Ovary (tissue), 9 donors: ENCODE measurements around the gene LRP1B. TPM values are rescaled to one million over a fixed set of nuclear protein-coding genes. Genes with fewer than 3 reads are reported as not detected.

Experiments used
- DNase-seq, 5 donors: peaks; one replicate each; pipeline ENCODE4 v3.0.0-alpha.2; 2019 to 2020
- H3K27ac ChIP-seq, 2 donors: fragments of 200-600 bp; one replicate each; pipeline versions ENCODE4 v1.5.1 to v1.8.0; 2019 to 2022
- H3K27me3 ChIP-seq: fragments of 200-600 bp; one replicate; pipeline ENCODE4 v1.8.0; 2022
- H3K36me3 ChIP-seq: fragments of 200-600 bp; sonication (generic); one replicate; pipeline ENCODE4 v1.5.1; 2019
- H3K4me1 ChIP-seq: one replicate; pipeline ENCODE4 v1.8.1; 2013; ENCODE audit warnings: mild to moderate bottlenecking, moderate library complexity; ENCODE audit not compliant: insufficient read depth
- H3K4me3 ChIP-seq: fragments of 200-600 bp; sonication (generic); one replicate; pipeline ENCODE4 v1.5.1; 2017
- H3K9me3 ChIP-seq, 2 donors: fragments of 200-600 bp in 1 of 2; sonication (generic) in 1 of 2; one replicate each; pipeline versions ENCODE4 v1.5.1 to v1.8.1; 2013 to 2019; ENCODE audit warnings: mild to moderate bottlenecking in 1 of 2, moderate library complexity in 1 of 2
- CTCF ChIP-seq, 3 donors: fragments of 450-650 bp in 2 of 3; fragments of 200-600 bp in 1 of 3; IDR thresholded peaks; one replicate each; pipeline versions ENCODE4 v1.5.1 to v1.8.0; 2016 to 2022; ENCODE audit warnings: antibody characterized with exemption in 3 of 3, mild to moderate bottlenecking in 1 of 3
- EP300 ChIP-seq: sonication (generic); formaldehyde crosslinking; IDR thresholded peaks from one replicate; pipeline ENCODE4 v1.6.1; 2017; ENCODE audit warnings: antibody characterized with exemption
- POLR2A ChIP-seq: fragments of 450-650 bp; IDR thresholded peaks from one replicate; pipeline ENCODE4 v1.6.1; 2017; ENCODE audit warnings: antibody characterized with exemption, mild to moderate bottlenecking, moderate library complexity
- WGBS, 3 donors: extraction: QIAGEN DNeasy Blood & Tissue Kit in 1 of 3; methylation state at CpG; one replicate each; pipeline versions ENCODE4 v1.1.5 to v1.1.7; 2013 to 2017; 5-methylcytosine and 5-hydroxymethylcytosine counted together
- intact Hi-C, 4 donors: fragments of 100-400 bp; cut with DNase I; formaldehyde crosslinking; loops; one replicate each; pipeline versions ENCODE4 v1.11.0 to v1.15.1; 2022 to 2023
- polyA plus RNA-seq, 2 donors: library from polyadenylated mRNA; stranded (reverse); fragments of 200-250 nt in 1 of 2; fragments of 350-450 nt in 1 of 2; fragmentation: Illumina TruSeq in 1 of 2; extraction: RNeasy Lipid Tissue Mini Kit (QIAGEN cat#74804) in 1 of 2; gene quantifications; one replicate each; pipeline ENCODE4 v1.2.3, GENCODE V29; 2013 to 2014
- total RNA-seq, 7 donors: library from RNA; depleted of rRNA in 2 of 7; stranded (reverse); fragments of >200 nt in 2 of 7; fragmentation: NEBNext Ultra II Directional in 3 of 7; extraction: Animal tissue kit (Norgen Biotek cat#: 25700) in 3 of 7; gene quantifications; one replicate each; pipeline versions ENCODE4 v1.1.0 to v1.2.4, GENCODE V29; 2016 to 2023
- donor health status: DM: no; HTN: no; CAD: no; lungs with moderate emphysema.
- donor health status: DM: no; HTN: no; CAD: no.
- donor health status: Bipolar disorder and iron deficiency.
- donor health status: DM: yes; HTN: yes; CAD: no.
- donor health status: DM: no; HTN: no; CAD: no.
- donor health status: DM: yes; HTN: yes; CAD: no.

LRP1B gene
- total and polyA plus RNA-seq, 9 donors = 0.08 to 2.6 (median 0.37) TPM

- no peaks in the 10 kb centered on the region for H3K4me1 ChIP-seq
- intact Hi-C loops = no loop called here
- H3K9me3 ChIP-seq = no peaks in the 10 kb centered on the region
- no peaks in the 10 kb centered on the region for H3K36me3 ChIP-seq
- H3K27ac ChIP-seq = no peak overlapping the region
- WGBS, 3 donors = 71 to 92% (median 90%) methylated on average over 3 of the region's 3 CpGs
- DNase-seq = no peak
- H3K4me3 ChIP-seq = no peak overlapping the region
- TF ChIP-seq CTCF (IDR thresholded peaks at IDR 0.05) (no peak), EP300 (no peak), POLR2A (no peak)
- H3K27me3 ChIP-seq = no peaks in the 10 kb centered on the region
These were observed 648.1 kb downstream of the LRP1B start for GRCh38 chr2:141482697-141483096.

DNA sequence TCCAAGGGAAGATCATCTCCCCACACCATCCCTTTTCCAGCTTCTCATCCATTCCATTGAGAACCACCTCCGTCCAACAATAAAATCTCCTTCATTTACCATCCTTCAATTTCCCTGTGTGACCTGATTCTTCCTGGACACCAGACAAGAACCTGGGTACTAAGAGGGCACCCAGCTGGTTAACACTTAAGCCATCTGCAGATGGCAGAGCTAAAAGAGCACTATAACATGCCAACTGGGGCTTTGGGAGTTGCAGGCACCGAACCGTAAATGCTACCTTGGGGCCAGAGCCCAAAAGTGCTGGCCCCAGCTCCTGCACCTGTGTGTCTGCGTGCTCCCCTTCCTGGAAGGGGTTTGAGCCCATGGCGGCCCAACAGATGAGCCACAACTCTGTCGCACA, 655.0 kb downstream of the LRP1B start:
- no peak overlapping the region for H3K27ac ChIP-seq
- 78 to 80% (median 79%) methylated on average over 6 of the region's 6 CpGs for WGBS, 3 donors
- H3K9me3 ChIP-seq = no peaks in the 10 kb centered on the region
- intact Hi-C loops = no loop called here
- no peak for DNase-seq
- TF ChIP-seq CTCF (IDR thresholded peaks at IDR 0.05) (no peak), EP300 (no peak), POLR2A (no peak)
- H3K4me1 ChIP-seq = no peaks in the 10 kb centered on the region
- H3K36me3 ChIP-seq = no peaks in the 10 kb centered on the region
- no peaks in the 10 kb centered on the region for H3K27me3 ChIP-seq
- no peak overlapping the region for H3K4me3 ChIP-seq

- DNase-seq = no peak
- Histone ChIP-seq H3K36me3 (no peaks in the 10 kb centered on the region), H3K27ac (no peak overlapping the region), H3K4me1 (no peaks in the 10 kb centered on the region), H3K27me3 (no peaks in the 10 kb centered on the region), H3K9me3 (no peaks in the 10 kb centered on the region), H3K4me3 (no peak overlapping the region)
- intact Hi-C loops = no loop called here
- WGBS, 3 donors = 66 to 72% (median 67%) methylated on average over 6 of the region's 6 CpGs
- TF ChIP-seq EP300 (no peak), POLR2A (no peak), CTCF (IDR thresholded peaks at IDR 0.05) (no peak)
These were observed 662.1 kb downstream of the LRP1B start for GRCh38 chr2:141468761-141469160.

DNA sequence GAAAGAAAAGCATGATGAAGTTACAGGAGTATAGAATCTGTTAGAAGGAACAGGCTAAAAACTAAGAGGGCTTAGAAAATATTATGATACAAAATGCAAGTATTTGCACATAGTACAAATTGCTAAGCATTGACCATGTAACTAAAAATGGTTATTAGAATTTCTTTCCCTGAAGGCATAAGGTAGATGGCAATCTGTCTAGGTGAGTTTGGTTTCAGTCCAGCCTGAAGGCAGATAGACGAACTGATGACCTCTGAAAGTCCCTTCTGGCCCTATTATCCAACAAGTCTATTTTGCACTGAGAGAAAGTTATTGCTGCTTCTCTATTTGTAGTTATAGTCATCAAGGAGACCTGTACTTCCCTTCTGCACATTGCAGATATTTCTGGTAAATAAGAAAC, 663.5 kb downstream of the LRP1B start:
- H3K4me3 ChIP-seq = no peak overlapping the region
- WGBS, 3 donors = 62 to 80% (median 78%) methylated on average over 1 of the region's 1 CpG
- H3K4me1 ChIP-seq = no peaks in the 10 kb centered on the region
- no peaks in the 10 kb centered on the region for H3K9me3 ChIP-seq
- H3K36me3 ChIP-seq = no peaks in the 10 kb centered on the region
- no peak for TF ChIP-seq CTCF (IDR thresholded peaks at IDR 0.05)
- intact Hi-C loops = no loop called here
- no peaks in the 10 kb centered on the region for H3K27me3 ChIP-seq
- H3K27ac ChIP-seq = no peak overlapping the region
- no peak for DNase-seq

- intact Hi-C loops = no loop called here
- DNase-seq = no peak
- H3K9me3 ChIP-seq = no peaks in the 10 kb centered on the region
- H3K4me1 ChIP-seq = no peaks in the 10 kb centered on the region
- no peak overlapping the region for H3K4me3 ChIP-seq
- H3K27me3 ChIP-seq = no peaks in the 10 kb centered on the region
- no peaks in the 10 kb centered on the region for H3K36me3 ChIP-seq
- H3K27ac ChIP-seq = no peak overlapping the region
- no peak for TF ChIP-seq CTCF (IDR thresholded peaks at IDR 0.05)
- TF ChIP-seq POLR2A = no peak
- TF ChIP-seq EP300 = no peak
These were observed 665.8 kb downstream of the LRP1B start for GRCh38 chr2:141464995-141465394.
